ENCODE data around the gene NAPG.
"Not testable (repeated sequence)": the region's sequence is repeated elsewhere in the genome, so short reads cannot be mapped to it uniquely, and the experiment has no call there.

NAPG gene

GRCh38 chr18:10579079-10579867 is 53.4 kb downstream of the NAPG start:
- no peak for DNase-seq (ENCODE audit: low read depth)

GRCh38 chr18:10580215-10580614 is 54.4 kb downstream of the NAPG start:
- no peak for DNase-seq (ENCODE audit: low read depth)

GRCh38 chr18:10585260-10585659 is 59.4 kb downstream of the NAPG start:
- DNase-seq (ENCODE audit: low read depth): no peak

- no peak for DNase-seq (ENCODE audit: low read depth)
These were observed 63.1 kb downstream of the NAPG start for GRCh38 chr18:10588975-10589374.

GRCh38 chr18:10590412-10590811 is 64.6 kb downstream of the NAPG start:
- DNase-seq (ENCODE audit: low read depth): no peak

- no peak for DNase-seq (ENCODE audit: low read depth)
These were observed 66.1 kb downstream of the NAPG start for GRCh38 chr18:10591896-10592295.

GRCh38 chr18:10593366-10594022 is 67.7 kb downstream of the NAPG start:
- not testable (repeated sequence) for DNase-seq (ENCODE audit: low read depth)

GRCh38 chr18:10595917-10596316 is 70.1 kb downstream of the NAPG start:
- not testable (repeated sequence) for DNase-seq (ENCODE audit: low read depth)

GRCh38 chr18:10597695-10598094 is 71.9 kb downstream of the NAPG start:
- DNase-seq (ENCODE audit: low read depth): not testable (repeated sequence)

GRCh38 chr18:10600701-10601100 is 74.9 kb downstream of the NAPG start:
- DNase-seq (ENCODE audit: low read depth): not testable (repeated sequence)

Measured in stimulated activated CD4-positive, alpha-beta T cell treated with anti-CD3 and anti-CD28 coated beads, Interleukin-2, amount 100 ng/mL, for 4 hours (primary cell).